Stimulated activated CD8-positive, alpha-beta memory T cell treated with anti-CD3 and anti-CD28 coated beads, Interleukin-7, amount 100 ng/mL, for 1 hour (primary cell): ENCODE results near the gene SOX13.

Experiments used
- DNase-seq, 2 donors: peaks; one replicate each; pipeline ENCODE4 v3.0.0-alpha.2; 2020; ENCODE audit warnings: low read depth in 2 of 2

Gene SOX13

DNA sequence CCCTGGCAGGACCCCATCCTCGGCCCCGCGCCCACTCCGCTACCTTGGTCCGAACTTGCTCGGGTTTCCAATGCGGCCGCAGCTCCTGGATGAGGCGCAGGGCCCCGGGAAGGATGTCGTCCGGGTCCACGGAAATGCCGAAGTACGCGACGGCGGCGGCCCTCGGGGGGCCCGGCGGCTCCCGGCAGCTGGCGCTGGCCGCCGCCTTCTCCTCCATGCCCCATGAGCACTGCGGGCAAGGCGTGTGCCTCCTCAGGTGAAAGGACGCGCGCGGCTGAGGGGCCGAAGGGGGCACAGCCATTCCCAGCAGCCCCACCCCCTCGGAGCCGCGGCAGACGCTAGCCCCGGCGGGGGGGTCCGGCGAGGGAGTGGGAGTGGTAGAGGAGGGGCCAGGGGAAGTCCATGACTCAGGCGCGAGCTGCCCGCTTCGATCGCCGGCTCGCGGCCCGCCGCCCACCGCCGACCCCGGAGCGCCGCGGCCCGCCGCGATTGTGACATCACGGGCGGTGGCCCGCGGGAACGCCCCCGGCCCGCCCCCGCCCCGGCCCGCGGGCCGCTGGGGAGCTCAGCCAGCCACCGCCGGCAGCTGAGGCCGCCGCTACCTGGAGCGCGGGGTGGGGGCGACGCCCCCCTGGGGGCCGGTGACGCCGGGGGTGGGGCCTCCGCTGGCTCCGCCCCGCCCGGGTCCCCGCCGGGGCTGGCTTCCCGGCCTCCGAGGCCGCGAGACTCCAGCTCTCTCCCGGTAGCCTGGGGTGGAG, 78.8 kb downstream of the SOX13 start, which contains the start of gene ETNK2:
ETNK2 (minus strand) TSS at position 493 of the 758 bp plus-strand sequence; CDS start at position 301, 192 bp downstream.
- DNase-seq: peak; percentile 21 to 30

DNA sequence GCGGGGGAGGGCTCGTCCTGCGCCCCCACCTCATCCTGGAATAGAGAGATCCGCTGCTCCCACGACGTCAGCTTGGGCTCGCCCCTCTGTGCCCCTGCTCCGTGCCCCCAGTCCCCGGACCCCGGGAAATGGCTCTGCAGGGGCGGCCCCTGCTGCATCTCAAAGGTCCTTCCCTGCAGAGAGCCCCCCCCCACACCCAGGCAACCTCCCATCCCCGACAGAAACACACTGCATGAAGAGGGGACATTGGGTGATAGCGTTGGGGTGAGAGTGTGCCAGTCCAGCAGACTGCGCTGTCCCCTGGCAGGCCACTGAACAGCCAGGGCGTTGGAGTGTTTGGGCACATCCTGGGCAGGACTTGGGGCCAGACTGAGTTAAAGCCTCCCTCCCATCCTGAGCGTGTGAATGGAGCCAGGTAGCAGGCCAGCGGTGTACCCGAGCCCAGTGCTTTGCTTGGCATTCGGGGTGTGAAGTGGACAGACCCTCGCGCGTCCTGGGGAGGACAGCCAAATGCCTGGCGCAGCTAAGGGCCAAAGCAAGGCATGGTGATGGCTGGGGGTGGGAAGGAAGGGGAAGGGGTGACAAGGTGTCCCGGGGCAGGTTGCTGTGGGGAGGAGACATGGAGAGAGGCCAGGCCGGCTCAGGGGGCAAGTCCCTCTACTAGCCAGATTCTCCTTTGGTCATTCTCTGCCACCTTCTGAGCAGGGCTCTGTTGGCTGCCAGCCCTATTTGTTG, 79.6 kb downstream of the SOX13 start:
- no peak for DNase-seq

DNA sequence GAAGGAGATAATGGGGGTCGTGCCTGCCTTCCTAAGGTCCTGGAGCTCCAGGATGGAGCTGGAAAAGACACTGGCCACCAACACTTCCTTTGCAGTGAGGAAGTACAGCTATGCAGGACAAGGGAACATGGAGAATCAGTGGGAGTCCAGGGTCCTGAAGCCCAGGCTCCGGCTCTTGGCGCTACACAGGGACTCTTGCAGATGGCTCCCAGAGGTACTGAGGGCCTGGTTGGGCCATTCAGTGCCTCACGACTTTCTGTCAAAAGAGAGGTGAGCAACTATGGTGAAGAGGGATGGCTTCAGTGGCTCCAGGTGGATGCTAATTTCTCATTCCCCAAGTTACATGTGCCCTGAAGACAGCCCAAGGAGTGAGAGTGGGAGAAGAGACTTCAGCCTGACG, 80.8 kb downstream of the SOX13 start:
- no peak for DNase-seq

DNA sequence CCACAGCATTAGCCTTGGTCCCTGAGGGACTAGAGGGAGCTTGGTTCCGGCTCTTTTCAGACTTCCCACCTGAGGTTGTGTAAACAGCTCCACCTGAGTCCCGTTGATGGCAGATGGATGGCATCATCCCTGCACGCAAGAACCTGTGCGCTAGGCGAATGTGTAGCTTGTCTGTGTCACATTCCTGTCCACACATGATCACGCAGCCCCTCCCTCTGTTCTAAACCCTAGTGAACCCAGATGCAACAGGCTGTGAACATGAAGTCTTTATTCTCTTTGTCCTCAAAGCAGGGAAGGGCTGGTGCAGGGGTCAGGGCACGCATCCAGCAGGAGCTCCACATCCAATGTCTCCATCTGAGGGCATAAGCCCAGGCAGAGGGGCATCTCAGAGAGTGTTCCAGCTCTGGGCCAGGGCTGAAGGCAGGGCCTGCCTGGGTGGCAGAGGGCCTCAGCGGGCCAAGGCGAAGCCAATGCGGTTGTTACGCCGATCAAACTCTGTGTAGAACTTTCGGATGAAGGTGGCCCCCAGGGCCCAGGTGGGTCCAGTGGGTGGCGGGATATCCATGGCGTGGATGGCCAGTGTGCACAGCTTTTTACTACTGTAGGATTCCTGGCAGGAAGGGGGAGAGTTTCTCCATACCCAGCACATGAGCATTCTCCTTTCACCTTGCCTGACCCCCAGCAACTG, 81.8 kb downstream of the SOX13 start:
- DNase-seq: no peak

DNA sequence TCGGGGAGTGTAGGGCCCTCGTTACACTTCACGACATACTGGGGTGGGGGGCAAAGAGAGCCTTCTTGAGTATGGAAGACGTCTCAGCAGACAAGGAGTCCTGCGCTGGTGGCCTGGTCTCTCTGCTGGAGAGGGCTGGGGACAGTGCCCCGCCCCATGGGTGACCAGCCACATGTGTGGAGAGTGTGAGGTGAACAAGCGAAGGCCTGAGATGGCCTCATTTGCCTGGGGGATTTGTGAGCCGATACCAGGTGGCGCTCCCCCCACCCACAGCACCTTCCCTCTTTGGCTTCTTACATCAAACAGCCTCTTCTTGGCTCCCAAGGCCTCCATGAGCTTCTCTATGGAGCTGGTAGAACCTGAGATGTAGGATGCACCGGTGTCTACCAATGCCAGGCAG, 83.0 kb downstream of the SOX13 start:
- DNase-seq: no peak

DNA sequence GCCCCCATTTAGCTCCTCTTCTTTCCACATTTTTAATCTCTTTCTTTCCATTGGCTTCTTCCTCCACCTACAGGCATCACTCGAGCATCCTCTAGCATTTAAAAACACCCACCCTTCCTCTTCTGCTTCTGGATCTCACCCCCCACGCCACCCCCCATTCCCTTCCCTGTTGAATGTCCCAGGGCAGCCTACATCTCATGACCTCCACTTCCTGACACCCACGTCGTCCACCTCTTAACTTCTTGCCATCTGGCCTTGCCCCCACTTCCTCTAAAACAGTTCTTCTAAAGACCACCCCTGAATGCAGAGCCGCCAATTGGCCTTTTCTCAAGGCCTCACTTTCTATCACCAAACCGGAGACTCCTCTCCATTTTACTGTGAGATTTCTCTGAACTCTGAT, 85.0 kb downstream of the SOX13 start:
- DNase-seq: no peak

DNA sequence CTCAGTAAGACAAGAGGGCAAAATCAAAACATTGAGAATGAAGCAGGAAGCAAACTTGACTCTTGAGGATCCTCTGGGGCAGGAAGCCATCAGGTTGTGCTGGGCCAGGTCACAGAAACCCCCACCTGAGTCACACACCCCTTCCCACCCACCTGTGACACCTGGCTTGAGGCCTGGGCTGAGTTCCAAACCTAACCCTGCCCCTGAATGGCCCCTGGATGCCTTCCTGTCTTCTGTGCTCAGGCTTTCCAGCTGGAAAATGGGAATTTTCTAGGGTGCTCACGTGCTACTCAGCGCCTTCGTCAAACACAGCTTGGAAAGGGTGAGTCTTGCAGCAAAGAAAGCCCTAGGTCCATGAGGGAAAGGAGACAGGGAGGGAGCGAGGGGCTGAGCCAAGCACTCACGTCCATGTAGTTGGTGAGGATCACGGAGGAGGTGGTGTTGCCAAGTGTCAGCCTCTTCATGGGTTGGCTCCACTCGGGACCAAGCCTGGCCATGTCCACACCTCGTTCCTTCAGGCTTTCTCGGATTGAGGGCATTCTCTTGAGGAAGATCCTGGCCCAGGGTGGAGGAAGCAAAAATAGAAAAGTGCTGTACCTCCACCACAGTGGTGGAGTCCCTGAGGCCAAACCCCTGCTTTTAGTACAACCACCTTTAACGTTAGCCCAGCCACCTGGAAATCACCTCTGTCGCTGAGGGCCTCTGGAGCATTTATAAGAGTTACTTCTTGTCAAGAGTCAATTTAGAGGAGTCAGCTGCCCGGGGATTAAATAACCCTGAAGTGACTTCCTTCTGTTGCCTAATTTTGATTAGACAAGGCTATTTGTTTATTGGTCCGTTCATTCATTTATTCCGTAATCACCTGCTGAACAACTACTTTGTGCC, 88.9 kb downstream of the SOX13 start:
- DNase-seq: no peak

DNA sequence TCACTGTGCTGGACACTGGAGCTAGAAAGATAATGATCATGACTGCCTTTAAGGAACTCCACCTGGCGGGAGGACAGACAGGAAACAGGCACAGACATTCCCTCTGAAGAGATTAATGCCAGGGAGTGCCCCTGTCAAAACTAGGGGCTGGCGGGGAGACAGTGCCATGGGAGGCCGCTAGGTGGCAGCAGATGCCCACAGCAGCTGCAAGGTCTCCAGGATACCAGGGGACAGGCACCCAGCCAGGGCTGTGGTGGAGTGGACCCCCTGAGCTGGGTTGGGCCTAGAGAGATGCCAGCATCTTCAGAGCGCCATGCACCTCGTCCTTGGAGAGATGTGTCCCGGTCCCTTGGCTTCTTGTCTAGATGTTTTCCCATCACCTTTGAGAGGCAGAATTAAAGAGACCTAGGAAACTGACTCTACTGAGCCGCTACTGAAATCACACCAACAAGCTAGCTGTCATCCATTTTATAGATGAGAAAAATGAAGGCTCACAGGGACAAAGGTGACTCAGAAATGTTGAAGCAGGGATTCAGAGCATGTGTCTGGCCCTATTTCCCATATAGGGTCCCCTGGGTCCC, 89.7 kb downstream of the SOX13 start:
- DNase-seq: peak; percentile 57 to 59

DNA sequence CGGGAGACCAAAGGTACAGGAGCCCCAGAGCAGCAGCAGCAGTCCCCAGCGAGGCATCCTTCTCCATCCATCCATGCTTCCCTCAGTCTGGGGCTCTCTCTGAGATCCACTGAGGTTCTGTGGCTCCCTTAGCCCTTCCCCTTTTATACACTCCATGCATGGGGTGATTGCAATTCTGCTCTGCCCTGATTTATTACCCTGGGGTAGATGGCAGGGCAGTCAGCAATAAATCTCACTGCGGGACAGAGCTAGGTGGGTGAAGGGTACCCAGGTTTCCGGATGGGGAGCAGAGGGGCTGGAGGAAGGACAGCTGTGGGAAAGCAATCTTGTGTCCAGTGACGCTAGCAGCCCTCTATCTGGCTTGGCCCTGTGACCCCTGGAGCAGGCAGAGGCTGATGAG, 93.3 kb downstream of the SOX13 start, which contains the start of gene REN:
REN (minus strand) TSS at position 119 of the 400 bp plus-strand sequence; CDS start at position 75, 44 bp downstream.
- no peak for DNase-seq

DNA sequence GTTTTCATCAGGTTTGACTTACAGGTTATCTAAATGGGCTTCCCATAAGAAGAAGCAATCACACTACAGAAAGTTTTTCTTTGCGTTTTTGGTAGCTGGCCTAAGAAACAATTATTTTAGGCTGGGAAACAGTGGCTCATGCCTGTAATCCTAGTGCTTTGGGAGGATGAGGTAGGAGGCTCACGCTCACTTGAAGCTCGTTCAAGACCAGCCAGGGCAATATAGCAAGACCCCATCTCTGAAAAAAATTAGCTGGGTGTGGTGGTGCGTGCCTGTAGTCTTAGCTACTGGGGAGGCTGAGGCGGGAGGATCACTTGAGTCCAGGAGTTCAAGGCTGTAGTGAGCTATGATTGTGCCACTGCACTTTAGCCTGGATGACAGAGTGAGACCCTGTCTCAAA, 94.8 kb downstream of the SOX13 start:
- DNase-seq: no peak

DNA sequence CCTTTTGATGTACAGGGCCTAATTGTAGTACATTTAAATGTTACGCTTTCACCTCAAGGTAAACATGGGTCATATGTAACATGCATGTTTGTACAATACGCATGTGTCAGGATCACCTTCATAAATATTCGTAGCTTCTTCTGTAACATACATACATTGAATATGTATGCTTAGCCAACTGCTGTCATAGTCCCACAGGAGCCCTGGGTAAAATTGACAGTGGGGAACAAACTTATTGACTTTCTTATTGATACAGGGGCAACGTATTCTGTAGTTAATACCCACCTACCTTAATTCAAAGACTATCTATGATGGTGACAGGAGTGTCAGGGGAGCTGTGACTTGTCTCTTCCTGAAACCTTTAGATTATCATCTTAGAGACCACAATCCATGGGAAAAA, 96.9 kb downstream of the SOX13 start:
- no peak for DNase-seq

DNA sequence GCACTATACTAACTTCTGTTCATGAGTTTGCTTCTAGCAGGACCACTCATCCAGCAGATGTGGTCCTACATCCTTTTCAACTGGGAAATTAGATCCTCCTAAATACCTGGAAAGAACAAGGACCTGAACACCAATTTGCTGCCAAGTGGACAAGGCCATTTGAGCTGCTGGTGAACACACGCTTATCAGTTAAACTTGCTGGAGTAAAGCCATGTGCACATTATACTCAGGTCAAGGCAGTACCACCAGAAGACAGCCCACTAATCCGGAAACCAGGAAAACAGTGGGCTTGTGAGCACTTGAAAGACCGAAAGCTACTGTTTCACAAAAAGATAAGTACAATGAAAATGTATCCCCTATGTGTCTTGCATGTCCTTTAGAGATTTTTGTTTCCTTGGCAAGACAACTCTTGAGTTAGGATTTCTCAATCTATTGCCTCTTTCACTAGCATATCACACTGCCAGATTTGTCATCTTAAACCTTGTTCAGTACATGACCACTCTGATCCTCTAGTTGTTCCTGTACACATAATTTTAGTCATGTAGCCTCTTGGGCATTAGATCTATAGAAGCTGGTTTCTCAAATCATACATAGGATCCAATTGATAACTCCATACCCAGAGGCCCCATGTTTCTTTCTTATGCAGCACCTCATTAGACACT, 97.7 kb downstream of the SOX13 start:
- no peak for DNase-seq

DNA sequence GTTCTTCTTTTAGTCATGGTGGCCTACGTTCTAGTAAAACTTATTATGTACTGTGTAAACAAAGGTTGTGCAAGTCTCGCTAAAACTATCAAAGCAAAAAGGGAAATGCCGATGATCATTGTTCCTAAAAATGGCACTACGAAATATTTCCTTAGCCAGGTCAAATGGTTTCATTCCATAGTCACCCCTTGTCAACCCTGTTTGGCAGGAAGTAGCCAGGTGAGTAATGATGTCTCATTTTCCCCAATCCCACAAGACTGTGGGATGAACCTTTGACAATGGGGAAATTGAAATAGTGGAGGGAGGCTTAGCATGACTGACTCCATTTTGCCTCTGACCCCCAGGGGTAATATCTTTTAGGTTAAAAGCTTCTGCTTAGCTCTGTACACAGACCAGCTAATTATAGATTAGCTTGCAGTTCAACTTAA, 98.8 kb downstream of the SOX13 start:
- DNase-seq: no peak

DNA sequence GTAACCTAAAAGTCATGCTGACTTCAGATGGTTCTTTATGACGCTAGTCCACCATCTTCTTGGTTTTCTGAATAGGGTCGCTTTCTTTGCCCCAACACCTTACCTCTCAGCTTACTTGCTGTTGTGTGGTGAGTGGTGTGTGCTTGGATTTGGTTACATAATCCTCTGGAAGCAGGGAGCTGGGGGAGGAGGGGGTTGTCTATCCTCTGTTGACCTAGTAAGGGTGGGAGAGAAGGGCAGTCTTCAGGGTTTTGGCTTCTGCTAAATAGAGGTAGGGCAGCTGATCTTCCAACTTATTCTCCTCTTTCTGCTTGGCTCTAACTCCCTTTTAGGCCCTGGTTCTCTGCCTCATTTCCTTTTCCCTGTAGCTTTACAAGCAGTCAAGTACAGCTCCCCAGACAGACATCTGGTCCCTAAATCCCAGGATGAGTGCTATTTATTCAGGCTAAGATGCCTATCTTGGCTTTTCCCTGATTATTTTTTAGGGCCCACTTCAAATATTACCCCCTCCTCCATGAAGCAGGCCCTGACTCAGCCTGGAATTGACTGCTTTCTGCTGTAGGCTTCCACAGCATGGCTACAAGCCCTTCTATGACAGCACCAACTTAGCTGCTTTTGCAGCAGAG, 99.6 kb downstream of the SOX13 start:
- no peak for DNase-seq

DNA sequence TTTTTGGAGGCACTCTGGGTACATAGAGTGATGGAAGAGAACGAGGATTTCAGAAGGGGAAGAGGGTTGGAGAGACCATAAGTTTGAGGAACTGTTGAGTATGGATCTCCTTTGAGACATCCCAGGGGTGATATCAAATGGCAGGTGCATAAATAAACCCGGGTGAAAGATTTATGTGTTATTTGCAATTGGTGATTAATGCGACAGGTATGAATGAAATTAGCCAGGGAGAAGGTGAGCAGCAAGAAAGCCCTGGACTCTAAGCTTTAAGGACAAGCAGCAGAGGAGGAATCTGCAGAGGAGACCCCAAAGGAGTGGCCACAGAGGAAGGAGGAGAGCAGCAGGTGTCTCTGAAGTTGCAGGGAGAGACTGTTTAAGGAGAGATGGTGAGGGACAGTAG, 102.0 kb downstream of the SOX13 start:
- DNase-seq: no peak

DNA sequence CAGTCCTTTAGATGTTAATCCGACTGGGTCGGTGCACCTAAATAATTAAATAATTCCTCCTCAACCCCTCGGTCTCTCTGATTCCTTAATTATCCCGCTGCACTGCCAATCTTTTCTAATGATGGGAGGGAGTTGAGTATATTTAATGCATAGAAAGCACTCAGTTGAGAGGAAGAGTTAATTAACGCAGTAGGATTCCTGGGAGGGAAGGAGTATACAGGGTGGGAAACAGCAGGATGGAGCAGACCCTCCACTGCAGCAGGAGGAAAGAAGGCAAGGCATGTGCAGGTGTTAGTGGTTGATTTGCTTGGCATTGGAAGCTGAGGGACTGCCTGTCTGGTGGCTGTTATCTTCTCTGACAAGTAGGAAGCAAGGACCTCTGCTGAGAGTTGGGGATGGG, 103.1 kb downstream of the SOX13 start:
- DNase-seq: no peak

DNA sequence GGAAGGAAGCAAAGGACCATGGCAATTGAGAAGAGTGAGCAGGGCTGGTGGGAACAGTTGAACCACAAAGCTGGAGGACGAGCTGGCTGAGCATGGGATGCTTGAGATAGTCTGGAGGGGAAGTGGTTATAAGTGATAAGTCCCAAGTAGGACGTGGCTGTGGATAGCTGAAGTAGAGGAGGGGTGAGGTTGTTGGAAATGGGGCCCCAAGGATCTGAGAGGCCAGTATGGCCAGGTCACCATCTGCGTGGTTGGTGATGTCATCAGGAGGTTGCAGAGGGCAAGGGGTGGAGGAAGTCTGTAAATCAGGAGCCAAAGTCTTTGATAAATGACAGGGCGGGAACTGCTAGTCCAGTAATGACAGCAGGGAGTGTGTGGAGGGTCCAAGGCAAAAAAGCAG, 104.2 kb downstream of the SOX13 start:
- DNase-seq: no peak
